Stomach (tissue), 9 donors: ENCODE measurements around the gene PCGF2. TPM values are rescaled to one million over a fixed set of nuclear protein-coding genes. Genes with fewer than 3 reads are reported as not detected.

ENCODE experiments used
- DNase-seq, 2 donors: peaks; one replicate each; pipeline versions ENCODE4 v3.0.0 to v3.0.0-alpha.2; 2013 to 2019
- H3K27ac ChIP-seq, 5 donors: fragments of 200-600 bp in 4 of 5; sonication (generic) in 4 of 5; one replicate each; pipeline ENCODE4 v1.5.1; 2013 to 2019; ENCODE audit warnings: mild to moderate bottlenecking in 1 of 5, moderate library complexity in 1 of 5
- H3K27me3 ChIP-seq, 3 donors: fragments of 200-600 bp; sonication (generic); one replicate each; pipeline ENCODE4 v1.5.1; 2017 to 2019; ENCODE audit warnings: mixed run types in 1 of 3
- H3K36me3 ChIP-seq, 4 donors: fragments of 200-600 bp; sonication (generic); 1 replicate in 3 of 4; 2 replicates in 1 of 4; pipeline ENCODE4 v1.5.1; 2016 to 2019
- H3K4me1 ChIP-seq, 4 donors: fragments of 200-600 bp; sonication (generic); one replicate each; pipeline ENCODE4 v1.5.1; 2016 to 2019
- H3K4me3 ChIP-seq, 4 donors: fragments of 200-600 bp; sonication (generic) in 3 of 4; one replicate each; pipeline ENCODE4 v1.5.1; 2016 to 2019; ENCODE audit warnings: mild to moderate bottlenecking in 1 of 4
- H3K9me3 ChIP-seq, 4 donors: fragments of 200-600 bp; sonication (generic); one replicate each; pipeline ENCODE4 v1.5.1; 2016 to 2019
- CTCF ChIP-seq, 7 experiments: fragments of 450-650 bp in 4 of 7; fragments of 200-600 bp in 3 of 7; sonication (generic) in 3 of 7; IDR thresholded peaks; one replicate each; pipeline ENCODE4 v1.5.1; 2016 to 2019; ENCODE audit warnings: antibody characterized with exemption in 7 of 7, control low read depth in 2 of 7, mild to moderate bottlenecking in 1 of 7
- EP300 ChIP-seq: sonication (generic); formaldehyde crosslinking; IDR thresholded peaks from one replicate; pipeline ENCODE4 v1.6.1; 2017; ENCODE audit warnings: antibody characterized with exemption
- POLR2A ChIP-seq, 4 donors: fragments of 450-650 bp; IDR thresholded peaks; one replicate each; pipeline ENCODE4 v1.6.1; 2016; ENCODE audit warnings: antibody characterized with exemption in 4 of 4, control low read depth in 2 of 4, mild to moderate bottlenecking in 1 of 4, moderate library complexity in 1 of 4
- POLR2AphosphoS5 ChIP-seq, 3 donors: sonication (generic); formaldehyde crosslinking; IDR thresholded peaks; one replicate each; pipeline ENCODE4 v1.6.1; 2016; ENCODE audit warnings: antibody characterized with exemption in 3 of 3
- WGBS, 5 donors: extraction: QIAGEN DNeasy Blood & Tissue Kit in 3 of 5; methylation state at CpG; one replicate each; pipeline versions ENCODE4 v1.1.5 to v1.1.7; 2013 to 2018; 5-methylcytosine and 5-hydroxymethylcytosine counted together
- intact Hi-C: fragments of 100-400 bp; cut with DNase I; formaldehyde crosslinking; loops from one replicate; pipeline ENCODE4 v1.15.1; 2023; ENCODE audit warnings: low total_unique reads
- polyA plus RNA-seq, 3 donors: library from polyadenylated mRNA; stranded (reverse); fragments of 200-250 nt; gene quantifications; one replicate each; pipeline ENCODE4 v1.2.3, GENCODE V29; 2013
- total RNA-seq, 5 donors: library from RNA; depleted of rRNA; stranded (reverse); fragments of >200 nt; gene quantifications; one replicate each; pipeline versions ENCODE4 v1.1.0 to v1.2.3, GENCODE V29; 2014 to 2016
- donor health status: healthy with polysubstance abuse.
- donor health status: Bipolar disorder and iron deficiency.
- donor health status: healthy.

Gene PCGF2
- total and polyA plus RNA-seq, 8 donors: 5.8 to 62.8 (median 27.6) TPM

GRCh38 chr17:38732376-38733281, 15.5 kb downstream of the PCGF2 start:
- WGBS, 5 donors: 52 to 72% (median 58%) methylated on average over 7 of the region's 7 CpGs
- no peaks in the 10 kb centered on the region for H3K9me3 ChIP-seq
- H3K27me3 ChIP-seq: no peaks in the 10 kb centered on the region
- DNase-seq: peak; percentile 57 to 73
- intact Hi-C loops: no loop called here
- H3K4me3 ChIP-seq: peak overlapping the region in 1 of 4 donors; percentile 84
- TF ChIP-seq EP300 (no peak), POLR2A (IDR thresholded peaks at IDR 0.05) (no peak), CTCF (IDR thresholded peaks at IDR 0.05) (no peak), POLR2AphosphoS5 (IDR thresholded peaks at IDR 0.05) (peak in 2 of 3 donors; percentile 22)
- peaks cover 47 to 76% (median 67%) of the 10 kb centered on the region in 4 donors for H3K4me1 ChIP-seq
- peaks cover 6 to 42% (median 38%) of the 10 kb centered on the region in 4 donors for H3K36me3 ChIP-seq
- peak overlapping the region; percentile 90 to 97 (median 92) for H3K27ac ChIP-seq

- no peaks in the 10 kb centered on the region for H3K27me3 ChIP-seq
- H3K27ac ChIP-seq: peak overlapping the region; percentile 90 to 97 (median 92)
- H3K9me3 ChIP-seq: no peaks in the 10 kb centered on the region
- peak overlapping the region in 3 of 4 donors; percentile 83 to 84 (median 84) for H3K4me3 ChIP-seq
- H3K36me3 ChIP-seq: peaks cover 6 to 34% (median 30%) of the 10 kb centered on the region in 4 donors
- DNase-seq: no peak
- 37 to 64% (median 50%) methylated on average over 8 of the region's 8 CpGs for WGBS, 5 donors
- H3K4me1 ChIP-seq: peaks cover 47 to 80% (median 70%) of the 10 kb centered on the region in 4 donors
- TF ChIP-seq POLR2AphosphoS5 (IDR thresholded peaks at IDR 0.05) (no peak), POLR2A (IDR thresholded peaks at IDR 0.05) (no peak), EP300 (no peak), CTCF (IDR thresholded peaks at IDR 0.05) (no peak)
- intact Hi-C loops: no loop called here
Observed at GRCh38 chr17:38731526-38732294, 16.4 kb downstream of the PCGF2 start.

GRCh38 chr17:38730526-38731379, 17.4 kb downstream of the PCGF2 start:
- peak; percentile 88 to 95 for DNase-seq
- TF ChIP-seq POLR2A (IDR thresholded peaks at IDR 0.05) (no peak), POLR2AphosphoS5 (IDR thresholded peaks at IDR 0.05) (peak in 2 of 3 donors; percentile 68), EP300 (no peak), CTCF (IDR thresholded peaks at IDR 0.05) (no peak)
- intact Hi-C loops: no loop called here
- H3K9me3 ChIP-seq: no peaks in the 10 kb centered on the region
- no peaks in the 10 kb centered on the region for H3K27me3 ChIP-seq
- peaks cover 47 to 87% (median 72%) of the 10 kb centered on the region in 4 donors for H3K4me1 ChIP-seq
- peaks cover 6 to 24% (median 22%) of the 10 kb centered on the region in 4 donors for H3K36me3 ChIP-seq
- 4 to 15% (median 12%) methylated on average over 22 to 27 of the region's 27 CpGs for WGBS, 5 donors
- peak overlapping the region; percentile 90 to 97 (median 92) for H3K27ac ChIP-seq
- H3K4me3 ChIP-seq: peak overlapping the region; percentile 83 to 85 (median 84)
